Type B pancreatic cell (in vitro differentiated cells): ENCODE data around the gene AGMO. TPM values are rescaled to one million over a fixed set of nuclear protein-coding genes. Genes with fewer than 3 reads are reported as not detected.

Experiments
- DNase-seq: peaks from one replicate; pipeline ENCODE4 v3.0.0; 2021; ENCODE audit warnings: mixed read lengths; ENCODE audit not compliant: unreplicated experiment; ENCODE audit errors: extremely low spot score
- H3K27ac Mint-ChIP-seq: 2 replicates; pipeline ENCODE4 v1.8.0; 2021; ENCODE audit warnings: mild to moderate bottlenecking, mixed read lengths
- H3K27me3 Mint-ChIP-seq: 2 replicates; pipeline ENCODE4 v1.8.0; 2021; ENCODE audit warnings: mixed read lengths
- H3K36me3 Mint-ChIP-seq: 2 replicates; pipeline ENCODE4 v1.8.0; 2021; ENCODE audit warnings: mixed read lengths
- H3K4me1 Mint-ChIP-seq: one replicate; pipeline ENCODE4 v1.8.0; 2021; ENCODE audit warnings: mixed read lengths; ENCODE audit not compliant: unreplicated experiment
- H3K4me3 Mint-ChIP-seq: 2 replicates; pipeline ENCODE4 v1.8.0; 2021; ENCODE audit warnings: mild to moderate bottlenecking, mixed read lengths
- H3K9me3 Mint-ChIP-seq: 2 replicates; pipeline ENCODE4 v1.8.0; 2021; ENCODE audit warnings: mixed read lengths
- total RNA-seq: library from RNA; stranded (reverse); gene quantifications from 2 replicates; pipeline ENCODE4 v1.2.1, GENCODE V29; 2021; ENCODE audit warnings: low replicate concordance
- TF ChIP-seq, protein P1 (sequence below): fragments of 200-600 bp; sonication (generic); conservative IDR thresholded peaks from 2 replicates; pipeline ENCODE4 v1.5.0; 2021; ENCODE audit warnings: antibody characterized with exemption, mild to moderate bottlenecking

The AGMO gene
- total RNA-seq, 1 donor from 2014 or later, result 0.41 TPM

DNA sequence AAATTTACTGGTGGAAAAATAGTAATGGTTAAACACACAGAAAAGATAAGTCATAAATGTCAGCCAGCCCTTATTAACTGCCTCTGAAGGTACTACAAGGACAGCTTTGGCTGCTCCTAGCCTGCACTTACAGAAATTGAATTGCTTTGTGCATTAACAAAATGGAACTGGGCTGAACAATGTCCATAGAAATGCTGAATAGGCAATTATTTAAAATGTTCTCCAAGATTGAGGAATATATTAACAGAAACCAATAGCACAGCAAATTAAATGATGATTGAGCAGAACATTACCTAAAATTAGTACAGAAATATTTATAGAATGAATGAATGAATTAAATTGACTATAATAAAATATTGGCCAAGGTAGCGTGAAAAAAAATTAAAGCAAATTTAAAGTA, 42.4 kb upstream of the AGMO start:
- TF ChIP-seq, protein P1, sequence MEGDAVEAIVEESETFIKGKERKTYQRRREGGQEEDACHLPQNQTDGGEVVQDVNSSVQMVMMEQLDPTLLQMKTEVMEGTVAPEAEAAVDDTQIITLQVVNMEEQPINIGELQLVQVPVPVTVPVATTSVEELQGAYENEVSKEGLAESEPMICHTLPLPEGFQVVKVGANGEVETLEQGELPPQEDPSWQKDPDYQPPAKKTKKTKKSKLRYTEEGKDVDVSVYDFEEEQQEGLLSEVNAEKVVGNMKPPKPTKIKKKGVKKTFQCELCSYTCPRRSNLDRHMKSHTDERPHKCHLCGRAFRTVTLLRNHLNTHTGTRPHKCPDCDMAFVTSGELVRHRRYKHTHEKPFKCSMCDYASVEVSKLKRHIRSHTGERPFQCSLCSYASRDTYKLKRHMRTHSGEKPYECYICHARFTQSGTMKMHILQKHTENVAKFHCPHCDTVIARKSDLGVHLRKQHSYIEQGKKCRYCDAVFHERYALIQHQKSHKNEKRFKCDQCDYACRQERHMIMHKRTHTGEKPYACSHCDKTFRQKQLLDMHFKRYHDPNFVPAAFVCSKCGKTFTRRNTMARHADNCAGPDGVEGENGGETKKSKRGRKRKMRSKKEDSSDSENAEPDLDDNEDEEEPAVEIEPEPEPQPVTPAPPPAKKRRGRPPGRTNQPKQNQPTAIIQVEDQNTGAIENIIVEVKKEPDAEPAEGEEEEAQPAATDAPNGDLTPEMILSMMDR, result no peak
- no peak overlapping the region for H3K4me3 Mint-ChIP-seq
- H3K4me1 Mint-ChIP-seq, result peaks cover 3% of the 10 kb centered on the region
- H3K27me3 Mint-ChIP-seq, result no peaks in the 10 kb centered on the region
- H3K9me3 Mint-ChIP-seq, result no peaks in the 10 kb centered on the region
- no peak for DNase-seq
- no peaks in the 10 kb centered on the region for H3K36me3 Mint-ChIP-seq
- H3K27ac Mint-ChIP-seq, result no peak overlapping the region

DNA sequence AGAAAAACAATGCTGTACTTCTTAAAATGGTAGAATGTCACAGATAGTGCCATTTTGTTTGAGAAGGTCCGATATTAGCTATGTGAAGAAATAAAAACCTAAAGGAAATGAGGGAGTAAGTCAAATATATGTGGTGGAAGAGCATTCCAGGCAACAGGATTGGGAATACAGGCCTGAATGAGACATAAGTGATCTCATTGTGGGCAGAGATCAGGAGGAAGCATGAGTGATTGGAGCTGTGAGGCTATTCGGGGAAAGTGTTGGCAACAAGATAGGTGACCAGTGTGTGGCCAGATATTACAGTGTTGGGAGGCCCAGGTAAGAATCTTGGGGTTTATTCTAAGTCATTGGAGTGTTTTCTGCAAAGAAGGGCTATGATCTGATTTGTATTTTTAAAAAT, 41.3 kb upstream of the AGMO start:
- Mint-ChIP-seq H3K9me3 (no peaks in the 10 kb centered on the region), H3K4me1 (no peaks in the 10 kb centered on the region), H3K27ac (no peak overlapping the region), H3K27me3 (no peaks in the 10 kb centered on the region), H3K36me3 (no peaks in the 10 kb centered on the region), H3K4me3 (no peak overlapping the region)
- DNase-seq, result no peak
- TF ChIP-seq, protein P1, result no peak

DNA sequence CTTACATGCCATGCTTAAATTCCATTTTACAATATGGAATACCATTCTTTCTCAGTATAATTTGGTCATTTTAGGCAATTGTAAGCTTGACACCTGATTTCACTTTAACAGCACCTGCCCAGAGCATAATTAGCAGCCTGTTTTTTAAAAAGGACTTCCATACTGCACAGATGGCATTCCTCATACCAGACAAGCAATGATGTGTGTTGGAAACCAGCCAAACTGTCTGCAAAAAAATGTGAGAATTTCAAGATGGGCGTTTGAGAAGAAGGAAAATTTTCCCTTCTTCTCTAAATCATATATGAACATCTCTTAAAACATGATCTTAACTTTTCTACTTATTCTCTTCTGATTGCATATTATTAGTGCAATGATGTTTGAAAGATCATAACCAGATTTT, 40.4 kb upstream of the AGMO start:
- Mint-ChIP-seq H3K9me3 (no peaks in the 10 kb centered on the region), H3K36me3 (no peaks in the 10 kb centered on the region), H3K27ac (no peak overlapping the region), H3K4me1 (no peaks in the 10 kb centered on the region), H3K27me3 (no peaks in the 10 kb centered on the region), H3K4me3 (no peak overlapping the region)
- no peak for DNase-seq
- TF ChIP-seq, protein P1, result no peak

DNA sequence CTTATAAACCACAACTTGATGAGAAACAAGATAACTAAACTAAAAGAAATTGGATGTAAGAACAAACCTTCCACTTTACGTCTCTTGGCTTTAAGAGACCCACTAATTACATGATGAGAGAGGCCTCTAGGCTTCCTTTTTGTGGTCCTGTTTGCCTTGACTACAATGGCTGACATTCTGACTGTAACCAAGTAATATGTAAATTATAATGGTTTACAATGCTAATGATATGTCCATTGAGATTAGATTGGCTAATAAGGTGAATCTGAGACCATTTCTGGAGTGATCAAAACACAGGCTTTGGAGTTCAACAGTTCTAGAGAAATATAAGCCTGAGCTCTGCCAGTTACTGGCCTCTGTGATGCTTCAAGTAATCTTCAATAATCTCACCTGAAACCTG, 39.4 kb upstream of the AGMO start:
- Mint-ChIP-seq H3K36me3 (no peaks in the 10 kb centered on the region), H3K9me3 (no peaks in the 10 kb centered on the region), H3K4me1 (no peaks in the 10 kb centered on the region), H3K4me3 (no peak overlapping the region), H3K27ac (no peak overlapping the region), H3K27me3 (no peaks in the 10 kb centered on the region)
- TF ChIP-seq, protein P1, result no peak
- DNase-seq, result no peak

DNA sequence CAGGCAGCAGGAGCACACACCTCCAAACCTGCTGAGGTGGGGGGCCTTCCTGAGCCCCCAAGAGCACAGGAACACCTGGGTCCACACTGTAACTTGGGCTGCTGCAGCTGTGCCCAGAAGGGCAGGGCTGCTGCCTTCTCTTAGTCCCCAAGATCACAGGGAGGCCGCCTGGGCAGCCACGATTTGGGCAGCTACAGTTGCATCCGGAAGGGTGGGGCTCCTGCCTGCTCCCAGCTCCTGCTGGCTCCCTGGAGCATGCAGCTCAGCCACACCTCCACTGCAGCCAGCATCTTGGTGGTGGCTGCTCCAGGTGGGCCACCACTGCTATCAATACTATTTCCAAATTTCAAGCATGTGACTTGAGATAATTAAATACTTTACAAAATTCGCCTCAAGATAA, 38.5 kb upstream of the AGMO start:
- Mint-ChIP-seq H3K27ac (no peak overlapping the region), H3K4me3 (no peak overlapping the region), H3K27me3 (no peaks in the 10 kb centered on the region), H3K4me1 (no peaks in the 10 kb centered on the region), H3K36me3 (no peaks in the 10 kb centered on the region), H3K9me3 (no peaks in the 10 kb centered on the region)
- DNase-seq, result no peak
- TF ChIP-seq, protein P1, result no peak

DNA sequence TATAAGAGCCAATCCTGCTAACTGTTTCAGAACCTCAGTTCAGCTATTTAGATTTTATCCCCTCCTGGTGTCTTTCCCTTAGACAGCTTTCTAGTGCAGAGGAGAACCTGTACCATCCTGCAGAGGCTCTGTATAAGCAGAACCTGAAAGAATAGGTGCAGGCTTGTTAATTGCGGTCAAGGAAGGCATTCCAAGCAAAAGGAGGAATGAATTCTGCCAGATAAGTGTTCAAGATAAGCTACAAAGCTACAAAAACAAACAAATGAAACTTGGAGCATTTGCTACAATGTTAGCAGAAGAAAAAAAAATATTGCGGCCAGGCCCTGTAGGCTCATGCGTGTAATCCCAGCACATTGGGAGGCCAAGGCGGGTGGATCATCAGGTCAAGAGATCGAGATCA, 32.6 kb upstream of the AGMO start:
- H3K27me3 Mint-ChIP-seq, result no peaks in the 10 kb centered on the region
- H3K4me3 Mint-ChIP-seq, result no peak overlapping the region
- H3K36me3 Mint-ChIP-seq, result no peaks in the 10 kb centered on the region
- TF ChIP-seq, protein P1, result no peak
- H3K4me1 Mint-ChIP-seq, result no peaks in the 10 kb centered on the region
- H3K27ac Mint-ChIP-seq, result no peak overlapping the region
- no peak for DNase-seq
- no peaks in the 10 kb centered on the region for H3K9me3 Mint-ChIP-seq
